NOMO-1 (cell line): ENCODE measurements around the gene KIF5A.

Experiments used
- DNase-seq, 2 experiments: peaks; one replicate each; lab custom pipeline; 2025; ENCODE audit not compliant: unreplicated experiment in 2 of 2; lab: John Stamatoyannopoulos, UW

The KIF5A gene

DNA sequence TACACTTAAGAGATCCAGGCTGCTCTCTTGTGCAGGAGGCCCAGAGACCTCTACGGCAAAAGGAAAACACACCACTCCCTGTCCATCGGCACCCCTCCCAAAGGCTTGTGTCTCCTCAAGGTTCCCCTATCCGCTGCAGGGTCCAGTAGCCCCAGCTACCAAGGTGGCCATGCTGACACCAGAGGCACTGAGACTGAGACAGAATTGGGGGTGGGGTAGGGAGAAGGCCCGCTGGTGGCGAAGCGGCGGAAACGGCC, 30.1 kb upstream of the KIF5A start:
- peak; percentile 39 to 52 for DNase-seq

DNA sequence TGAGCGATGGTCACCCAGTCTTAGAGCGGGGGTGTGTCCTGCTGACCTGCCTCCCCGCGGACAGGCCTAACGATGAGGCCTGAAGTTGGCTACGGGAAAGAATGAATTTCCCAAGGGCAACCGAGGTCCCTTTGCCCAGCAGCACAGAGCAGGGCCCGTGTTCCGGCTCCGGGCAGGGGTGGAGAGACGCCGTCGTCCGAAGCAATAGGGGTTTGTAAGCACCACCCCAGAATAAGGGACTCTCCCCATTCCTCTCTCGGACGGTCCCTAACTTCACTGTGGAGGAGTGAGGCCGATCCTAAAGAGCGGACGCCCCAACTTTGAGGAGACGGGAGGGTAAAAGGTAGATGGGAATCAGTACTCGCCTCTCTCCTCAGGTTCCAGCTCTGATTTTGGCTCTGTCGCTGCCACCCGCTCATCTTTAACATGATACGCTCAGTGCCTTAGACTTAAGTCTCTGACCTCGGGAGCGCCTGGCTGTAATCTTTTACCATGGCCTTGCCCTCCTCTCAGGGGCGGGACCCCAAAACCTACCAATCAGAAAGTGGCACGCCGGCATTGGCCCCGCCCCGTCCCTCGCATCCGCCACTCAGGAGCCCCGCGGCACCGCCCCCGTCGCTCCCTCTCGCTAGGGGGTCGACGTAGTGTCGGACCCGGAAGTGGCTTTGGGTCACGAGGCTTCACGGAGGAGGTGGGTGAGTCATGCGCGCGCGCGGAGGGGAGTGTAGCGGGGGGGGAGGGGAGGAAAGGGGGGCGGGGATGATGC, 29.6 kb upstream of the KIF5A start, which contains the start of gene DDIT3:
Gene DDIT3 (minus strand): TSS at position 462 of the 766 bp plus-strand sequence. CDS start 3,108 bp downstream, outside the sequence.
- peak; percentile 97 for DNase-seq

DNA sequence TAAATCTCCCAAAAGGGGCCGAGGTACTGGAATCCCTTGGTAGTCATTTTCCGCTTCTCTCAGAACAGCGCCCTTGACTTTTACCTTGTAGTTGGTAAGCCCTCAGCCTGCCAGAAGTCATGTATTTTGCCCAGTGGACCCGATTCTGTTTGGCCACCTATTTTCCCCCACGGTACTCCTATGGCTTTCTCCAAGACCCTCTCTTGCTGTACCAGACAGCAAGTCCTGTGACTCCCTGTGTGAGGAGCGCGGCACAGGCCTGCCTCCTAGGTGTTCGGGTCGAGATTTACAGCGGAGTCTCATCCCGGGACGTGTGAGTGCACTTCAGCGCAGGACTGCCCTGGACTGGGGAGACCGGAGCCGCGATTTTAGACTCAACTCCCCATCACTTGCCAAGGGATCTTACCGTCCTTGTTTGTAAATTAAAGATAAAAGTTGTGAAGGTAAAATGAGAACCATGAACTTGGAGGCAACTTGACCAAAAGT, 28.3 kb upstream of the KIF5A start:
- DNase-seq, result no peak

DNA sequence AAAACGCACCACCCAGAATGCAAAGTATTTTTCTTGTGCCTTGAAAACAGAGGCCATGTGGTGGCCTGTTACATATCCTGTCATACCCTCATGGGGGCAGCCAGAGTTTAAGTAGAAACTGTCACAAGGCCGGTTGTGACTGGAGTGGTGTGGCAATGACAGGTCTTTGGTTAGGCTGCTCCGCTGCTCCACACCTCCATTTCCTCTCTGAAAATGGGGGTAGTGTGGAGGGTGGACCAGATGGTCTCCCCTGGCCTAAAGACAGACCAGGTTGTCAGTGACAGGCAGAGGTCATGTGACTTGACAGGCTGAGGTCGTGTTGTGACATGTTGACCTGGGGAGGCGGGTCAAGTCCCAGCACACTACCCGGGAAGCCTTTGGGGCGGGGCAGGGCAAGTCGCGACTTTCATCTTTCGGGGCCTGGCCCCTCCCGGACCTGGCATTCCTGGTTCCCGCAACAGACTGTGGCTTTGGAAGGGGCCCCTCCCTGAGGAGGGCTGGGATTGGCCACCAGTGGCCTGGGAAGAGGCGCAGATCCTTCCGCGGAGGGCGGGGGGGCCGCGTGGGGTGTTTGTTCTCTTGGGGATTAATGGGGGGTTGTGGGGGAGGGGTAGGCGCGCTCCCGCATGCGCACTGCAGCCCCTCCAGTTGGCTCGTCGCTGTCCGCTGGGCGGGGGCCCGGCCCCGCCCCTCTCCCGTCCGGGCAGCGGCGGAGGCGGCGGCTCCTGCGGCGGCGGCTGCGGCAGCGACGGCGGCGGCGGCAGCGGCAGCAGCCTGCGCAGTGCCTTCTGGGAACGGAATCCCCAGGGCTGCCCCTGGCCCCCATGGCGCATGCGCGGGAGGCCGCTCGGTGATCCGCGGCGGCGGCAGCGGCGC, 27.6 kb upstream of the KIF5A start, which contains the start of gene MBD6:
Gene MBD6 (plus strand): TSS at position 814 of the 876 bp plus-strand sequence. CDS start 1,480 bp downstream, outside the sequence.
- peak; percentile 90 to 92 for DNase-seq

DNA sequence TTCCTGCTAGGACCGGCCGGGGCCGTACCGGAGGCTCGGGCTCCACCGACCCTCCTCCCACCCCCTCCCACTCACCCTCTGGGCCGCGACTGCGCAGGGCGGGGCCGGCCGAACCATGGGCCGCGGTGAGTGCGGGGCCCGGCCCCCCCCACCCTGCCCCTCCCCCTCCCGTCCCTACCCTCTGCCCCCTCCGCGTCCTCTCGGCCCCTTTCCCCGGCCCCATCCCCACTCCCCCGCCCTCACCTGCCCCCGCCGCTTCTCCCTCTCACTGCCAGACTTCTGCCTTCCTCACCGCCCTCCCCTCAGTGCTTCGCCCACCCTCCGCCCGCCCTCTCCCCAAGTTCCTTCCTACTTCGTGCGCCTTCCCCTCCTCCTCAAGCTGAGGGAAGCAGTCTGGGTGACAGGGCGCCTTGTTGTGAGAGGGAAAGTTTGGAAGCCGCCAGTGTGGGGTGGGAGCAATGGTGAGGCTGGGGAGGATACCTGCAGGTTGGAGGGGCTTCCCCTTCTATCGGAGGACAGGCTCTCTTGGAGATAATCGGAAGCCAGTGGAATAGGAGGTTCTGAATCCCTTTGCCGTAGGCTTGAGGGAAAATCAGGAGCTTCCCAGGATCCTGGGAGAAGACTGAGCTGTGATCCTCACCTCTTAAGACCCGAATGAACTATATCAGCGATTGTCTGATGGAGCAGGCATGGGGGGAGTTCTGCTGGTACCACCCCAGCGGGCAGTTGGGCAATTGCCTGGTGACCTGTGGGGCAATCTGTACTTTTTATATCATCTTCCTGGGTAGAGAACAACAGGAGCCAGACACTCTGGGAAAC, 26.7 kb upstream of the KIF5A start:
- DNase-seq, result peak; percentile 65 to 82

DNA sequence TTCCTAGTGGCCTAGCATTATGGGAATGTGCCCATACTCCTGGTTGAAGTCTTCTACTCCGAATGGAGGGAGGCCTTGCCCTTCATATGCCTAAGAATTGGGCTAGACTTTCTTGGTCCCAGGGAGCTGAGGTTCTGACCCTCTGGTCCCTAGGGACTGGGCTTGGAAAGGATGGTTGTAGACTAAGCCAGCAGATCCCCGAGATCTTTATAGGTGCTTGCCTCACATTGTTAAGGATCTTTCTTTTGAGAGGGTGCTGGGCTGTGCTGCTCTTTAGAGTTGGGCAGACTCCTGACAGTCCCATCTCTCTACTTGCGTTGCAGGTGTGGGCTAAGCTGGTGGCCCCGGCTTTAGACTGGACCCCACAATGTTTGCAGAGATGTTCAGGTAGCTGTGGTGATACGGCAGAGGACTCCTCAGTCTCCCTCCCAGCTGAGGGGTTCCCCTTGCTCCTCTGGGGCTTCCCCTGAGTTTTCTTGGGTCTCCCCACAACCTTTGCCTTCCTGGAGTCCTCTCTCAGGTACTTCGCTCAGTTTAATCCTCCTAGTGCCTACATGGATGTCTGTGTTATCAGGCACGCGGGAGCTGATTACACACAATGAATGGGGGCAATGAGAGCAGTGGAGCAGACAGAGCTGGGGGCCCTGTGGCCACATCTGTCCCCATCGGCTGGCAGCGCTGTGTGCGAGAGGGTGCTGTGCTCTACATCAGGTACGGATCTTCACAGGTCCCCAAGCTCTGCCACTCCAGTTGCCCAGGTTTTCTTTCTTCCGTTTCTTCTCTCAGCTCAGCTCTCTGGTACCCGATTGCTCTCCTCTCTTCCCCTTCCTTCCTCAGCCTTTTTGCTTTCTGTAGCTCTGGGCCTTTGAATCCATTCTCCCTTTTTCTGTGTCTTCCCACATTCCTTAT, 25.9 kb upstream of the KIF5A start:
- DNase-seq, result no peak

DNA sequence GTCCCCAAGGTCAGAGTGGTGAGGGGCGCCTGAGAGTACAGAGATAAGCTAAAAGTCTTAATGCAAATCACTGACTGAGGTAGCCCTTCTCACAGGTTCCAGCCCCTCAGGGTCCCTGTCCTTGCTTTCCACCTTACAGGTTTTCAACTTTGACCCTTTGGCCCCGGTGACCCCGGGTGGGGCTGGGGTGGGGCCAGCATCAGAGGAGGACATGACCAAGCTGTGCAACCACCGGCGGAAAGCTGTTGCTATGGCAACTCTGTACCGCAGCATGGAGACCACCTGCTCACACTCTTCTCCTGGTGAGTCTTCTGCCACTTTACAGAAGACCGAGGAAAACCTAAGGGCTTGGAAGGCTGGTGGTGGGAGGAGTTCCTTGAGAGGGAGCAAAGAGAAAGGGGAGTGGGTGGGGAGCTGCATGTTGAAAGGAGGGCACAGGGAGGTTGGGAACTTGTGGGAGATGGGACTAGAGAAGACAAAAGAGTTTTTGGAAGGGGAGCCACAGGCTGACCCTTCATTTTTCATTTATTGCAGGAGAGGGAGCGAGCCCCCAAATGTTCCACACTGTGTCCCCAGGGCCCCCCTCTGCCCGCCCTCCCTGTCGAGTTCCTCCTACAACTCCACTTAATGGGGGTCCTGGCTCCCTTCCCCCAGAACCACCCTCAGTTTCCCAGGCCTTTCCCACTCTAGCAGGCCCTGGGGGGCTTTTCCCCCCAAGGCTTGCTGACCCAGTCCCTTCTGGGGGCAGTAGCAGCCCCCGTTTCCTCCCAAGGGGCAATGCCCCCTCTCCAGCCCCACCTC, 24.8 kb upstream of the KIF5A start:
- no peak for DNase-seq

DNA sequence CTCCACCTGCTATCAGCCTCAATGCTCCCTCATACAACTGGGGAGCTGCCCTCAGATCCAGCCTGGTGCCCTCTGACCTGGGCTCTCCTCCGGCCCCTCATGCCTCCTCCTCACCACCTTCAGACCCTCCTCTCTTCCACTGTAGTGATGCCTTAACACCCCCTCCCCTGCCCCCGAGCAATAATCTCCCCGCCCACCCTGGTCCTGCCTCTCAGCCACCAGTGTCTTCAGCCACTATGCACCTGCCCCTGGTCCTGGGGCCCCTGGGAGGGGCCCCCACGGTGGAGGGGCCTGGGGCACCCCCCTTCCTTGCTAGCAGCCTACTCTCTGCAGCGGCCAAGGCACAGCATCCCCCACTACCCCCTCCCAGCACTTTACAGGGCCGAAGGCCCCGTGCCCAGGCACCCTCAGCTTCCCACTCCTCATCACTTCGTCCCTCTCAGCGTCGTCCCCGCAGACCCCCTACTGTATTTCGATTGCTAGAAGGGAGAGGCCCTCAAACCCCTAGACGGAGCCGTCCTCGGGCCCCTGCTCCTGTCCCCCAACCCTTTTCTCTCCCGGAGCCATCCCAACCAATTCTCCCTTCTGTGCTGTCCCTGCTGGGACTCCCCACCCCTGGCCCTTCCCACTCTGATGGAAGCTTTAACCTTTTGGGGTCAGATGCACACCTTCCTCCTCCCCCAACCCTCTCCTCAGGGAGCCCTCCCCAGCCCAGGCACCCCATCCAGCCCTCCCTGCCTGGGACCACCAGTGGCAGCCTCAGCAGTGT, 24.0 kb upstream of the KIF5A start:
- no peak for DNase-seq

DNA sequence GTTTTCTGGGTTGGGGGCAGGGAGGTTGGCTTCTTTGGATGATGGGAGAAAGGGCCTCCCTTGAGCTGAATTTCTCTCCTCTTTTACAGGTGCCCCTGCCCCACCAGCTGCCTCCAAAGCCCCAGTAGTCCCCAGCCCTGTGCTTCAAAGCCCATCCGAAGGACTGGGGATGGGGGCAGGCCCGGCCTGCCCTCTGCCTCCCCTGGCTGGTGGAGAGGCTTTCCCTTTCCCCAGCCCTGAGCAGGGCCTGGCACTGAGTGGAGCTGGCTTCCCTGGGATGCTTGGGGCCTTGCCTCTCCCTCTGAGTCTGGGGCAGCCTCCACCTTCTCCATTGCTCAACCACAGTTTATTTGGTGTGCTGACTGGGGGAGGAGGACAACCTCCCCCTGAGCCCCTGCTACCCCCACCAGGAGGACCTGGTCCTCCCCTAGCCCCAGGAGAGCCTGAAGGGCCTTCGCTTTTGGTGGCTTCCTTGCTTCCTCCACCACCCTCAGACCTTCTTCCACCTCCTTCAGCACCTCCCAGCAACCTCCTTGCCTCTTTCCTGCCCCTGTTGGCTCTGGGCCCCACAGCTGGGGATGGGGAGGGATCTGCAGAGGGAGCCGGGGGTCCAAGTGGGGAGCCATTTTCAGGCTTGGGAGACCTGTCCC, 23.2 kb upstream of the KIF5A start:
- DNase-seq, result no peak

DNA sequence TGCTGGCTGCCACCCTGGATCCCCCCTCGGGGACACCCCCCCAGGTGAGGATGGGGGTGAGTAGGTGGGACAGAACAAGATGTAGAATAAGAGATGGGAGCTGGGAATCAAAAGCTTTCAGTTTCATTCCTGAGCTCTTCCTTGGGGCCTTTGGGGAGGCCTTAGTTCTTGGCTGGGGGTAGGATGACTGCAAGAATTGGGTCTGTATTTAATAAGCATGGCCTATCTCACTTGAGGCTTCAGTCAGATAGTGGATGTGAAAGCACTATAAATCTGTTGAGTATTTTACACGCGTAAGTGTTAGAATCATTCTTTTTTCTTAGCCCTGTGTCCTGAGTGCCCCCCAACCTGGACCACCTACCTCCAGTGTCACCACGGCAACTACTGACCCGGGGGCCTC, 22.7 kb upstream of the KIF5A start:
- no peak for DNase-seq

DNA sequence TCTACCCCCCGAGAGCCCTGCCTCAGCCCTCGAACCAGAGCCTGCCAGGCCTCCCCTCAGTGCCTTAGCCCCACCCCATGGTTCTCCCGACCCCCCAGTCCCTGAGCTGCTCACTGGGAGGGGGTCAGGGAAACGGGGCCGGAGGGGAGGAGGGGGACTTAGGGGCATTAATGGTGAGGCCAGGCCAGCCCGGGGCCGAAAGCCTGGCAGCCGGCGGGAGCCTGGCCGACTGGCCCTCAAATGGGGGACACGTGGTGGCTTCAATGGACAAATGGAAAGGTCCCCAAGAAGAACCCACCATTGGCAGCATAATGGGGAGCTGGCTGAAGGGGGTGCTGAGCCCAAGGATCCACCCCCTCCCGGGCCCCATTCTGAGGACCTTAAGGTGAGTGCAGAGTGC, 21.7 kb upstream of the KIF5A start:
- no peak for DNase-seq

DNA sequence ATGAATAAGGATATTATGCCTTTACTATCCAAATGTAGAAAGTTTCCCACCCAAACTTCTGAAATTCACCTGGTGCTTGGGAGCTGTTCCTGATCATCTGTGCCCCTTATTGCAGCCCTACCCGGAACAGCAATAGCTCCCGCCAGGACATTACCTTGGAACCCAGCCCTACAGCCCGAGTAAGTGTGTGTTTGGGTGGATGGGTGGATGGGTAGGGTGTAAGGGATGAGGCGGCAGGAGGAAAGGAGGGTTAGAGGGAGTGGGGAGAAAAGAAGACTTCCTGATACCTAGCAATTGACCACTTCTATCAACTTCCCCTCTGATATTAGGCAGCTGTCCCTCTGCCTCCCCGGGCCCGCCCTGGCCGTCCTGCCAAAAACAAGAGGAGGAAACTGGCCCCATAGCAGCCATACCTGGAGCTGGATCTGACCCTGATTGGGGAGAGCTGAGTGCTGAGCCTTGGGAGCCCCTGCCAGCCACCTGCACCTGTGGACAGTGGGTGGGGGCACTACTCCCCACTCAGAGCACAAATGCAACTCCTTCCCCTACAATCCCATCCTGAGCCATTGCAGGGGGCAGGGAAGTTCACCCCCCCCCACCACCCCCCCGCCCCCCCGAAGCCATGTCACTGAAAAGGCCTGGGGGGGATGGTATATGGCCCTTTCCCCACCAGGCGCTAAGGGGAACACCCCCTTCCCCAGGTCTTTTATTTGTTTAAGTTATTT, 20.9 kb upstream of the KIF5A start:
- DNase-seq, result no peak

DNA sequence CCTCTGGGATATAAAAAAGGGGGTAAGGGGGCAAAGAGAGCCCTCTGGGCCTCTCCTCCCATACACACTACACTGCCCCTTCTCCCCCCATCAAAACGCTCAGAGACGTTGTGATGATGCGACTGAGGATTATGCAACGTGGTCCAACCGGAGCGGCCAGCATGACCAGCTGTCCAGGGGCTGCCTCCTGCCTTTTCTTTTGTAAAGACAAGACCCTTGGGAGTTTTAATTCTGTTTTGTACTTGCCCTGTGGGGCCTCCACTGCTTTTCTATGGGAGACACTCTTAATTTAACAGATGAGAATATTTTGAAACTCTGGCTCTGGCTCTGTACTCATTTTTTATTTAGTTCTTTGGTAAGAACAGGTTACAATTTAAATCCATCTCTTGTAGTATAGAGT, 20.0 kb upstream of the KIF5A start:
- DNase-seq, result no peak

DNA sequence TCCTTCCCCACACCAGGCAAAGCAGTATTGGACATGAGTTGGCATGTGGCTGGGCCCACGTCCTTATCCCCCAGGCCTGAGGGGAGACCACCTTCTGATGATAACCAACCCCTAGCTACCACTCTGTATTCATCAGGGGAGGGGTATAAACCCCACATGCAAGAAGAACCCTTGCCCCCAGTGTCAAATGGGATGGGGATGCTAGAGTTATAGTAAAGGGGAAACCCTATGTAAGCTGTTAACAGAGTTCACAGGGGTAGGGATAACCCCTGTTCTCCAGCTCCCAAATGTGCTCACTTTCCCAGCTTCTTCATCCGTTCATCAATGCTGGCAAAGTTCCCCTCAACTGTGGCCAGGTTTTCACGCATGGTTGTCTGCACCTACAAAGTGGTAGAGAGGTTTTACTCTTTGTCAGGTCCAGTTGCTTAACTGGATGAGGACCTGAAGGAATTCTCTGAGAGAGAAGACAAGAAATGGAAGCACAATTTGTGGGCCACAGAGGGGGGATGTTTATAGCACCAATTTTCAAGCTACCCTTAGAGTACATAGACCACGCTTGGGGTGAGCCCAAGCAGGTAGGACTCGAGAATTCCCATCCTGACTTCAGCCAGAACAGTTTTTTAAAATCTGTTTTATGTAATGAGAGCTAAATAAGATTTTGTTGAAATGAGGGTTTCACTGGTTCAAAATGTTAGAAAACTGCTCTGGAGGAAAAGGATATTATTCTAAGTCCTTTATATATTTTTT, 19.3 kb upstream of the KIF5A start:
- no peak for DNase-seq

DNA sequence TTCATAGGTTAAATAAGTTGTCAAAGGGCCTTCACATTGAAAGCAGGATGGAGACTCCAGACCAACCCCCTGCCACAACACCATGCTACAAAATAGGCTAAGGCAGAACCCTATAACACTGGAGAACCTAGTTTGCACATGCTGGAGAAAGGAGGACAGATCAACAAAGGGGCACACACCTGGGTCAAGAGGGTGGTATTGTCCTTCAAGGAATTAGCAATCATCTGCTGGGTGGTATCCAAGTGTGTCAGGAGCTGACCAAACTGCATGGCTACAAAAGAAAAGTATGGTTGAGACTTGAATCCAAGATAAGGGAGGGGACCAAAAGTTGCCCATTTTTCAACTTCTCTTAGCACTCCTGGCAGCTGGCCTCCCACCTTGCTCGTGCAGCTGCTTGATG, 18.0 kb upstream of the KIF5A start:
- DNase-seq, result no peak

DNA sequence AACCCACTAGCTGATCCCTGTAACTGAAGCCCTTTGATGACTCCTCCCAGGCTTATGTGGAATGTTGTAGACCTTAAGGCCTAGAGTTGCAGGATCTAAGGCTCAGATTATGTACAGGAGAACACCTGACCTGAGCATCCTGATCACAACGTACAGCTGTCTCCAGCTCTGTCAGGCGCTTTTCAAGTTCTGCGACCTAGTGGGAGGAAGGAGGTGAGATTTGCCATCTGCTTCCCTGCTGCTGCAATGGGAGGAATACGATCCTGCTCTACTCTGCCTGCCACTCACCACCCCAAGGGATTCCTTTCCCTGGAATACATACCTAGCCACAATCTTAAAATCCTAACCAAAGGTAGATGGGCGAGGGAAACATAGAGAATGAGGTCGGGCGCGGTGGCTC, 16.7 kb upstream of the KIF5A start:
- no peak for DNase-seq

DNA sequence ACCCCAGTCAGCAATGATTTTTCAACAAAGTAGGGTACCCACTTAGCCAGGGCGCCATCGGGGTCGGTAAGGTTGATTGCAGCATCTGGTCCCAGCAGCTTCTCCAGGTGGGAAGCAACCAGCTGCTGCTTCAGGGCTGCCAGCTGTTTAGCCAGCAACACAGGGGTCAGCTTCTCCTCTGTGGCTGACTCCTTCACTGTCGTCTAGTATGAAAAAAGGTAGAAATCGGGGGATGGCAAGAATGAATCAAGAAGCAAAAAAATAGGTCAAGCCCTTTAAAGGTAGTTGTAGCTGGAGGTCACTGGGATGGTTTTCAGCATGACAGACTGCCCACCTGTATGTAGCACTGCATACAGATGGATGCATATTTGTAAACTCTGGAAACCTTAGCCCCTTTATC, 15.6 kb upstream of the KIF5A start:
- no peak for DNase-seq
